ENCODE results near the gene TBX6. TPM values are rescaled to one million over a fixed set of nuclear protein-coding genes. Genes with fewer than 3 reads are reported as not detected.

The TBX6 gene
- total and polyA plus RNA-seq, 10 donors, result 0.66 to 3.4 (median 1.8) TPM; not detected in 1

DNA sequence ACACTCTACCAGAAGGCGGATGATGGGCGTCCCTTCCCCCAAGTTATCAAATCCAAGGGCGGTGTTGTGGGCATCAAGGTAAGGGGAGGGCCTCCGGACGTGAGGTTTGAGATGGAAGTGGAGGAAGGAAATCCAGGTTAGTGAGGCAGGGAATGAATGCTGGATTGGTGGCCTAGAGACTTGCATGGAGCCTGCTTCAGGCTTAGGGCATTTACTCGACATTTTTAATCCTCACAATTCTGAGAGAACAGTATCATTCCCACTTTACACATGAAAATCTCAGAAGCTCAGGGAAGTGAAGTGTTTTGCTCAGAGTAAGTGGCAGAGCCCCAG is 24.2 kb downstream of the TBX6 start:
- Histone ChIP-seq H3K9me3 (no peaks in the 10 kb centered on the region), H3K4me3 (peak overlapping the region in 6 of 8 donors; percentile 65 to 99 (median 90)), H3K36me3 (peaks cover 10 to 60% (median 57%) of the 10 kb centered on the region in 6 donors), H3K27ac (peak overlapping the region in 7 of 8 donors; percentile 27 to 100 (median 98)), H3K27me3 (replicated peaks in 1 of 7) (no peaks in the 10 kb centered on the region), H3K4me1 (peaks cover 33 to 78% (median 62%) of the 10 kb centered on the region in 6 donors)
- intact Hi-C loops (cut with DNase I; ENCODE audit: low total_unique reads), result no loop called here
- no peak for DNase-seq
- TF ChIP-seq POLR2AphosphoS5 (IDR thresholded peaks at IDR 0.05), result no peak
- no peak for TF ChIP-seq CTCF (IDR thresholded peaks at IDR 0.05 in 8 of 11, conservative IDR thresholded peaks at IDR 0.05 in 3 of 11)
- TF ChIP-seq POLR2A (IDR thresholded peaks at IDR 0.05), result no peak
- WGBS, 5 donors, result 77 to 87% (median 81%) methylated on average over 6 of the region's 6 CpGs

DNA sequence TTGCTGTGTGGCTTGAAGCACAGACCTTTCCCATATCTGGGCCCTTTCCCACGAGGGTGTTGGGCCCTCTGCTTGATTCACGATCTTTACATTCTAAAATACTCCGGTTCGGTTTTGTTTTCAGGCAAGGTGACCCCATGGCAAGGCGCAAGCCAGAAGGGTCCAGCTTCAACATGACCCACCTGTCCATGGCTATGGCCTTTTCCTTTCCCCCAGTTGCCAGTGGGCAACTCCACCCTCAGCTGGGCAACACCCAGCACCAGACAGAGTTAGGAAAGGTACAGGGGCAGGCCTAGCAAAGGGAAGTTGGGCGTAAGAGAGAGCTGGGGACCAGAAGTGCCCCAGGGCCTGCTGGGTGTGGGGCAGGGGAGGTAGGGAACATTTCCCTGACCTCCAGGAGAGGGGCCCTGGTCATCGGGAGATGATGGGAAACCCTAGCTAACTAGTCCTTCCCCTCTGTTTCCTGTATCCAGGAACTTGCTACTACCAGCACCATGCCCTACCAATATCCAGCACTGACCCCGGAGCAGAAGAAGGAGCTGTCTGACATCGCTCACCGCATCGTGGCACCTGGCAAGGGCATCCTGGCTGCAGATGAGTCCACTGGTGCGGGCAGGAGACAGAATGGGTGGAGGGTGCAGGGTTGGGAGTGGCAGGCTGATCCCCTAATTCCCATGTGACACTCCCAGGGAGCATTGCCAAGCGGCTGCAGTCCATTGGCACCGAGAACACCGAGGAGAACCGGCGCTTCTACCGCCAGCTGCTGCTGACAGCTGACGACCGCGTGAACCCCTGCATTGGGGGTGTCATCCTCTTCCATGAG is 24.8 kb downstream of the TBX6 start:
- Histone ChIP-seq H3K9me3 (no peaks in the 10 kb centered on the region), H3K27me3 (replicated peaks in 1 of 7) (no peaks in the 10 kb centered on the region), H3K4me3 (peak overlapping the region; percentile 65 to 99 (median 90)), H3K27ac (peak overlapping the region; percentile 93 to 100 (median 98)), H3K36me3 (peaks cover 10 to 54% (median 51%) of the 10 kb centered on the region in 6 donors), H3K4me1 (peaks cover 33 to 78% (median 62%) of the 10 kb centered on the region in 6 donors)
- intact Hi-C loops (cut with DNase I; ENCODE audit: low total_unique reads), result no loop called here
- DNase-seq, result no peak
- TF ChIP-seq POLR2A (IDR thresholded peaks at IDR 0.05), result no peak
- TF ChIP-seq CTCF (IDR thresholded peaks at IDR 0.05 in 8 of 11, conservative IDR thresholded peaks at IDR 0.05 in 3 of 11), result no peak
- TF ChIP-seq POLR2AphosphoS5 (IDR thresholded peaks at IDR 0.05), result peak in 1 of 3 donors; percentile 35
- WGBS, 5 donors, result 56 to 70% (median 64%) methylated on average over 16 to 21 of the region's 21 CpGs

DNA sequence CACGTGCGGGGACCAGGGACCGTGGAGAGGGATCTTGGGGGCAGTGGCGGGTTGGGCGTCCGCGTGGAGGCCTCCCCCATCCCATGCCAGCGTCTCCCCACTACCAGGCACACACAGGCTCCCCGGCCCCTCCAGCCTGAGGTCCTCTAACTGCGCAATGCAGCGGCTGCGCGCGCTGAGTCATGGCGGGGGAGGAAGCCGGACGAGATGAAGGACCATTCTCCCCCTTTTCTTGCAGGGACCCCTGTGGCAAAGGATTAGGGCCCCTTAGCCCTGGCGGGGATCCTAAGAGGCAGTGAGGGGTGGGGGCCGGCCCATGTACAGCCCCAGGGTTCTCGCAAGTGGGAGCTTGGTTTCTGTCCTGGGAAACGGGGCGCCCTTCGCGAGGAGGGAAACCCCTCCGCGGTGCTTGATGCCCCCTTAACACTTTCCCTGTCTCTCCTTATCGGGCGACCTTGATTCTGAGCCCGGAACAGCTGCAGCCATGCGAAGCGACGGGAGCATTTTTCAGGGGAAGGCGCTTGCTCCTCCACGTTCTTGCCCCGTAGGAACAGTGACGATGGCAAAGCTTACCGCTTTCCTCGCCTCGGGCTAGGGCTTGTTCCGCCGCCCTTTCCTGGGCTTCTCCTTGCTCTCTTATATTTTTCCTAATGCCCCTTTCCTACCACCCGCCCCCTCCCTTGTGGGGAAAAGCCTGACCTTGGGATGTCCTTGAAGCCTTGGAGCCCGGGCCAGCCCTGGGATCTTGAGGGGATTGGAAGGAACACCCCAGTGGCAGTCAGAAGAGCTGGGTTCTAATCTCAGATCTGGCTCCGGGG is 25.6 kb downstream of the TBX6 start:
- 1 to 2% (median 1%) methylated on average over 33 to 44 of the region's 44 CpGs for WGBS, 5 donors
- Histone ChIP-seq H3K4me1 (peaks cover 33 to 74% (median 61%) of the 10 kb centered on the region in 6 donors), H3K9me3 (no peaks in the 10 kb centered on the region), H3K27me3 (replicated peaks in 1 of 7) (no peaks in the 10 kb centered on the region), H3K36me3 (peaks cover 10 to 46% (median 43%) of the 10 kb centered on the region in 6 donors), H3K27ac (peak overlapping the region; percentile 93 to 100 (median 98)), H3K4me3 (peak overlapping the region; percentile 65 to 99 (median 90))
- peak in 1 of 11 experiments; percentile 1 for TF ChIP-seq CTCF (IDR thresholded peaks at IDR 0.05 in 8 of 11, conservative IDR thresholded peaks at IDR 0.05 in 3 of 11)
- TF ChIP-seq POLR2AphosphoS5 (IDR thresholded peaks at IDR 0.05), result no peak
- TF ChIP-seq POLR2A (IDR thresholded peaks at IDR 0.05), result no peak
- intact Hi-C loops (cut with DNase I; ENCODE audit: low total_unique reads), result no loop called here
- DNase-seq, result no peak
